IPS DF 6.9 (cell line): ENCODE measurements around the gene SYCN.

ENCODE experiments used
- DNase-seq: peaks from one replicate; pipeline ENCODE4 v3.0.0-alpha.2; 2013; ENCODE audit warnings: low read depth, low spot score
- H3K27ac ChIP-seq: one replicate; pipeline ENCODE4 v1.5.1; 2013; ENCODE audit warnings: low read length, control low read depth
- H3K27me3 ChIP-seq: 2 replicates; pipeline ENCODE4 v1.6.1; 2013; ENCODE audit warnings: mild to moderate bottlenecking, low read length; ENCODE audit not compliant: control insufficient read depth, insufficient read depth
- H3K36me3 ChIP-seq: 2 replicates; pipeline ENCODE4 v1.6.1; 2013; ENCODE audit warnings: low read length; ENCODE audit not compliant: control insufficient read depth, insufficient read depth
- H3K4me1 ChIP-seq: 2 replicates; pipeline ENCODE4 v1.6.1; 2013; ENCODE audit warnings: low read length; ENCODE audit not compliant: control insufficient read depth, insufficient read depth
- H3K4me3 ChIP-seq: 2 replicates; pipeline ENCODE4 v1.5.1; 2013; ENCODE audit warnings: mild to moderate bottlenecking, low read length
- H3K9me3 ChIP-seq: 2 replicates; pipeline ENCODE4 v1.6.1; 2013; ENCODE audit warnings: low read length, inconsistent platforms; ENCODE audit not compliant: control insufficient read depth, insufficient read depth
- WGBS: extraction: QIAGEN DNeasy Blood & Tissue Kit; methylation state at CpG from one replicate; pipeline ENCODE4 v1.1.7; 2013; ENCODE audit warnings: mixed read lengths, missing lambda C conversion rate; ENCODE audit not compliant: insufficient read length, insufficient coverage; 5-methylcytosine and 5-hydroxymethylcytosine counted together

Gene SYCN

DNA sequence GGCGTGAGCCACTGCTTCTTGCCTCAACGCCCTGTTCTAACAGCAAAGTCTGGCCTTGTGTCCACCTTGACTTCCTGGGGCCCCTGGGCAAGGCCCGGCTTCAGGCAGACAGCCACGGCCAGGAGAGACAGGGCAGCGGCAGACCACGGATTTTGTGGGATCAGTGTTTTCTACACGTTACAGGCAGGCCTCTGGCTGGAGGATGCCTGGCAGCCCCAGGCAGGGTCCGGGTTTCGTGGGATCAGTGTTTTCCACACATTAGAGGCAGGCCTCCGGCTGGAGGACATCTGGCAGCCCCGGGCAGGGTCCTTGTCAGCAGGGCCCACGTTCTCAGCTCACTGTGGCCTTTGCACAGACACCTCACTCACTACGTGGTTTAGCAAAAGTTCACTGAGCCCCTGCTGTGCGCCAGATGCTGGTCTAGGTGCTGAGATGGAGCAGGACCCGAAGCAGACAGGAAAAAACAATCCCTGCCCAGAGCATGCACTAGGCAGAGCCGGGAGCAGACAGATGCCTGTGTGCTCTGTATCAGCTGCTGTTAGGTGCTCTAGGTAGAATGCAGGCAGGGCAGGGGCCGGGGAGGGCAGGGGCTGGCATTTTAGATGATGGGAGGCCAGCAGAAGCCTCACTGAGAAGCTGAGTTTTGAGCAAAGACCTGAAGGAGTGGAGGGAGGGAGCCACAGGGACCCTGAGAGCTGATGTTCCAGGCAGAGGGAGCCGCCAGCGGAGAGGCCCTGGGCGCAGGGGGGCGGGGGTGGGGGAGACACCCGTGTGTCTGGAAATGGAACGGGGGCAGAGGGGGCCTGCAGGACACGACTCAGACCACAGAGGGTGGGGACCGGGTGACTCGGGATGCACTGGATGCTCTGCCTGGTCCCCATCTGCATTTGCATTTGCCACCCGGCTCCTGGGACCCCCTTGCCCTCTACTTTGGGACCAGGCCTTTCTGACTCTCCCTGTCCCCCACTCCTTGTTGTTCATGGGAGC lies 32.3 kb downstream of the SYCN start:
- Histone ChIP-seq H3K4me1 (peaks cover 11% of the 10 kb centered on the region), H3K9me3 (no peaks in the 10 kb centered on the region), H3K27me3 (no peaks in the 10 kb centered on the region), H3K27ac (no peak overlapping the region), H3K36me3 (peaks cover 22% of the 10 kb centered on the region), H3K4me3 (no peak overlapping the region)
- DNase-seq = no peak
- no CpG with 5 or more reads among the region's 27 CpGs for WGBS

DNA sequence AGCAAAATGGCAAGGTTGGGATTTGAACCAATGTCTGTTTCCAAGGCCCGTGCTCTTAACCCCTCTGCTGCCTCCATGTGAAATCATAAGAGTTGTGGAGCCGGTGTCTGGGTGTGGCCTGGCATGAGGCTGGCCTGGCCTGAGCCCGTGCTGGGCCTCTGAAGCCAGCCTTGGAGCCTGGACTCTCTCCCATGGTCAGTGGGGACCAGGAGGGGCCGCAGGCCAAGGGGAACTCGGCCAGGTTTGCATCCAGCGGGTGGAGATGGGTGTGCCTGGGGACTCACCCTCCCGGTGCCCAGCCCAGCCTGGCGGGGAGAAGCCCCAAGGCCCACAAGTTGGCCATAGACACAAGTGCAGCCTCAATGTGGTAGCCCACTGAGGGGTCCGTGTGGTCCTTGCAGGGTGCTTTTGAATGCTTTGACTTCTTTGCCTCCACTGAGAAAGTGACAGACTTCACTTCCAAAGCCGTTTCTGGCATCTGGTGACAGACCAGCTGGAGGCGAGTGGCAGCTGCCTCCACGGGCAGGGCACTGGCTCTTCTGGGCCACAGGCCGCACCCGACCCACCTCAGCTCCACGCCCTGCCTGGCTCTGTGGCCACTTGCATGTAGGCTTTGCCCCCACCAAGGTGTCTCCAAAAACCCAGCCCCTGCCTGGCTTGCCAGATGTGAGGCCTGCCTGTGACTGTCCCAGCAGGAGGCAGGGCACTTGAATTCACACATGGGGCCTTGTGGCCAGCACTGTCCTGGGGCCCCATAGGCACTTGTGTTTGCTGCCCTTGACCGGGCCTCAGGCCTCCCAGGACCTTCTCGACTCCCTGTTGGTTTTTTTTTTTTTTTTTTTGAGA lies 33.5 kb downstream of the SYCN start:
- Histone ChIP-seq H3K4me1 (peaks cover 12% of the 10 kb centered on the region), H3K9me3 (no peaks in the 10 kb centered on the region), H3K27me3 (no peaks in the 10 kb centered on the region), H3K4me3 (no peak overlapping the region), H3K27ac (no peak overlapping the region), H3K36me3 (peaks cover 19% of the 10 kb centered on the region)
- no peak for DNase-seq
- no CpG with 5 or more reads among the region's 17 CpGs for WGBS

DNA sequence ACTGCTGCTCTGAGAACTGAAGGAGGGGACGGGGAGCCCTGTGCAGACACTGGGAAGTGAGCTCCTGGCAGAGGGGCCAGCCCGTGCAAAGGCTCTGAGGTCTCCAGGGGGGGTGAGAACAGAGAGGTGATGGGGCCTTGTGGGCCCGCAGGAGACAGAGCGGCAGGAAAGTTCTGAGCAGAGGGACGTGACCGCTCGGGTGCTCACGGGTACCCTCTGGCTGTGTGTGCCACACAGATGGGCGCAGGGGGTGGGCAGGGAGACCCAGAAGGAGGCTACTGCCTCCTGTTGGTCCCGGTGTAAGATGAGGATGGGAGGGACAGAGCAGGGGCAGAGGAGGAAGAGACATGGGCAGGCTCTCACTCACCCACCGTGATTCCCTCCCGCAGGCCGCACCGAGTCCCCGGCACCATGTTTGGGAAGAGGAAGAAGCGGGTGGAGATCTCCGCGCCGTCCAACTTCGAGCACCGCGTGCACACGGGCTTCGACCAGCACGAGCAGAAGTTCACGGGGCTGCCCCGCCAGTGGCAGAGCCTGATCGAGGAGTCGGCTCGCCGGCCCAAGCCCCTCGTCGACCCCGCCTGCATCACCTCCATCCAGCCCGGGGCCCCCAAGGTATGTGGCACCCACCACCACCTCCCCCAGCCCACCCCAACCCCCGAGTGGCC lies 34.8 kb downstream of the SYCN start:
- no peaks in the 10 kb centered on the region for H3K27me3 ChIP-seq
- no peaks in the 10 kb centered on the region for H3K9me3 ChIP-seq
- DNase-seq = no peak
- H3K4me3 ChIP-seq = no peak overlapping the region
- H3K4me1 ChIP-seq = peaks cover 12% of the 10 kb centered on the region
- peaks cover 12% of the 10 kb centered on the region; the same call in 1 of the 2 replicates for H3K36me3 ChIP-seq
- no peak overlapping the region for H3K27ac ChIP-seq
- no CpG with 5 or more reads among the region's 36 CpGs for WGBS

DNA sequence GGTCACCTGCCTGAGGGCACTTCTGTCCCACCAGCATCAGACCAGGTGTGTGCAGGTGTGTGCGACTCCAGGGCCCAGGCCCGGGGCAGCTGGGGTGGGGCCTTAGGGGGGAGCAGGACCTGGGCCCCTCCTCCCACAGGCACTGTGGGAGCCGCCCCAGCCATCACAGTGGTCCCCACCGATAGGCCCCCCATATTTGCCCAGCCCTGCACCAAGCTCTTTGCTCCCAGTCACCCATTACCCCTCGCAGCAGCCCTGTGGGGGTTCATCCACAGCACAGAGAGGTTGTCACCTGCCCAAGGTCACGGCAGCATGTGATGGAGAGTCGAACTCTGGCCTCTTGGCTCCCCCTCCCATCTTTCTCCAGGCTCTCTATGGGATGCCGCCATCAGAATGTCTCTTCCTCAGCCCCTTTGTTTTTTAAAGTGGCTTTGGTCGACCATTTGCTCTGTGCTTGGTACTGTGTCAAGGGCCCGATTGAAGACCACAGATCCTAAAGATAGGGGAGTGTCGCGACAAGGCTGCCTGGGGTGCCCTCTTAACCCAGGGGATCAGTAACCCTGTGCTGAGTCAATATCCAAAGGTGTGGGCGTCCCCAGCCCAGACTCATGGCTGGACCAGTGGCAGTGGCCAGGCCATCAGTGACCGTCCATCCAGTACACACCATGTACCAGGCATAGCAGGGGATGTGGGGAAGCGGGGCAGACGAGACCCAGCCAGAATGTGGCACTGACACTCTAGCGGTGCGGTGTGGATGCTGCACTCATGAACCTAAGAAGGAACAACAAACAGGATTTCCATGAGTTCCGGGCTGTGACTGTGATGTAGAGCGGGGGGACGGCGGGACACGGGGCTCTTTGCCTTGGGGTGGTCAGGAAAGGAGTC lies 35.6 kb downstream of the SYCN start:
- Histone ChIP-seq H3K4me3 (no peak overlapping the region), H3K4me1 (peaks cover 12% of the 10 kb centered on the region), H3K9me3 (no peaks in the 10 kb centered on the region), H3K27ac (no peak overlapping the region), H3K36me3 (peaks cover 7% of the 10 kb centered on the region; the same call in 1 of the 2 replicates), H3K27me3 (no peaks in the 10 kb centered on the region)
- no CpG with 5 or more reads among the region's 23 CpGs for WGBS
- no peak for DNase-seq

DNA sequence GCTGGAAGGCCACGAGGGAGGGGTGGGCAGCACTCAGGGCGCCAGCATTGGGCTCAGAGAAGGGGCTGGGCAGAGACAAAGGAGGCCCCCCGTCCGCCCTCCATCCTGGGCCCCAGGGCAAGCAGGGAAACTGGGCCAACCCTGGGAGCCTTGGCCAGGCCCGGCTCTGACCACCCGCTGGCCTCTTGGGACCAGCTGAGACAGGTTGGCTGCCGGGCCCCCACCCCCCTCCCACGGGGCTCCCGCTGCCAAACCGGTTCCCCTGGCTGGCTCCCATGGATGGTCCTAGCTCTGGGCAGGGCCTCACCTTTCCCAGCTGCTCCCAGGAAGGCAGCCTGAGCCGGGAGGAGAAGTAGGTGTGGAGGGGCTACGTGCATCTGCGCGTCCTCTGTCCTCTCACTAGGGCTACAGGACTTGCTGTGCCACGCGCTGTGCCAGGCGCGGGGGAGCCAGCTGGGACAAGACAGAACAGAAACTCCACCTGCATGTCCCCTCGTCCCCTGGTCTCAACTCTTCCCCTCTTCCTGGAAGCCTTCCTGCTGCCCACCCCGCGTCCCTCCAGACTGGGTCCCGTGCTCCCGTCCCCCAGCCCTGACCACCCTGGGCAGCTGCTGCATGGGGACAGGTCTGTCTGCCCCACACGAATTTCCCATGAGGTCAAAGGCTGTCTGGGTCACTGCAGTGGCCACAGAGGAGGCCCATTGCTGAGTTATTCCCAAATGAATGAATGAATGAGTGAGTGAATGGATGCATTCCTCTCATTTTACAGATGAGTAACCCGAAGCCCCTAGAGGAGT lies 36.4 kb downstream of the SYCN start:
- no peak overlapping the region for H3K4me3 ChIP-seq
- H3K27me3 ChIP-seq = no peaks in the 10 kb centered on the region
- no CpG with 5 or more reads among the region's 25 CpGs for WGBS
- peaks cover 7% of the 10 kb centered on the region; the same call in 1 of the 2 replicates for H3K36me3 ChIP-seq
- peaks cover 12% of the 10 kb centered on the region for H3K4me1 ChIP-seq
- no peak overlapping the region for H3K27ac ChIP-seq
- no peaks in the 10 kb centered on the region for H3K9me3 ChIP-seq
- DNase-seq = no peak

DNA sequence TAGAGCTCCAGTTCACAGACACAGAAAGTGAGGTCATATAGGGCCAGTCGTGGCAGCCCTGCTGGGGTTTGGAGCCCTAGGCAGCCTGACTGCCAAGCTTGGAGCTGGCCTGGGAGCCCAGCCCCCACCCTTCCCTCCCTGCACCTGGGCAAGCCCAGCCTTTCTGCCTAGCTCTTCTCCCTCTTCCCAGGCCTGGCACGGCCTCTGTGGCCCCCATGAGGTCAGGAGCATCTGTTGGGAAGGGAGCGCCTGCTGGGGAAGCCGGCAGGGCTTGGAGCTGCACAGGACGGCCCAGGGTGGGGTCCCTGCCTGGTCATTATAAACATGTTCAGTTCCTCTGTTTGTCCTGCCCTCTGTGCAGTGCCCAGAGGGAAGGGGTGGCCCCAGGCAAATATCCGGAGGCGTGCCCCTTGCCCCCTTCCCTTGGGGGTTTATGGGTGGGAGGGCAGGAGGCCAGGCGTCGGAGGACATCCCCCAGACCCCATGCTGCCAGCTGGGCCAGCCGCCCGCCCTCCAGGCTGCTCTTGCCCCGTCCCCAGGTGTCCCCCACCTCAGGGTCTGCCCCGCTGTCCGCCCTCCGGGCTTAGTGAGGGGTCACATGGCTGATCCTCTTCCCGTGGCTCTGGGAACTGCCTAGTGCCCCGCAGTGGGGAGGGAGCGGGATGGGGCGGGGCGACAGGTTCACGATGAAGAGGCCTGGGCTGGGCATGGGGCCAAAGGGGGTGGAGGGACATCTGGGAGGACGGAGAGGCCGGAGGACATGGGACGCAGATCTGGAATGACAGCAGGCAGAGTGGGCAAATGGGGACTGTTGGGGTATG lies 37.3 kb downstream of the SYCN start:
- no peaks in the 10 kb centered on the region for H3K9me3 ChIP-seq
- H3K36me3 ChIP-seq = peaks cover 6% of the 10 kb centered on the region; the same call in 1 of the 2 replicates
- no peak overlapping the region for H3K27ac ChIP-seq
- WGBS = no CpG with 5 or more reads among the region's 24 CpGs
- DNase-seq = no peak
- peaks cover 12% of the 10 kb centered on the region for H3K4me1 ChIP-seq
- H3K4me3 ChIP-seq = no peak overlapping the region
- H3K27me3 ChIP-seq = no peaks in the 10 kb centered on the region

DNA sequence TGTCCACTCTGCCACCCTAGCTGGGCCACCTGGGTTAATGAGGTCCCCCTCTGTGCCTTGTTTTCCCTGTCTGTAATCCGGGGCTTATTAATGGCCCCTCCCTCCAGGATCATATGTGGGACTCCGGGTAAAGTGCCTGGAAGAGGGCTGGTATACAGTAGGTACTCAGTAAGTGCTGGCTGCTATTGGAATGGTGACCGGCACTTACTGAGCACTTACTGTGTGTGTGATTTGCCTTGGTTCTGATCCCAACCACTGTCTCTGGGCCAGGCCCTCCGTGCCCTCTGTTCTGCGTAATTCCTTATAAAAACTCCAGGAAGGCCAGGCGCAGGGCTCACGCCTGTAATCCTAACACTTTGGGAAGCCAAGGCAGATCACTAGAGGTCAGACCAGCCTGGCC lies 38.2 kb downstream of the SYCN start:
- Histone ChIP-seq H3K27ac (no peak overlapping the region), H3K36me3 (peaks cover 2% of the 10 kb centered on the region; the same call in 1 of the 2 replicates), H3K9me3 (no peaks in the 10 kb centered on the region), H3K4me3 (no peak overlapping the region), H3K4me1 (peaks cover 12% of the 10 kb centered on the region), H3K27me3 (no peaks in the 10 kb centered on the region)
- WGBS = no CpG with 5 or more reads among the region's 7 CpGs
- DNase-seq = no peak

DNA sequence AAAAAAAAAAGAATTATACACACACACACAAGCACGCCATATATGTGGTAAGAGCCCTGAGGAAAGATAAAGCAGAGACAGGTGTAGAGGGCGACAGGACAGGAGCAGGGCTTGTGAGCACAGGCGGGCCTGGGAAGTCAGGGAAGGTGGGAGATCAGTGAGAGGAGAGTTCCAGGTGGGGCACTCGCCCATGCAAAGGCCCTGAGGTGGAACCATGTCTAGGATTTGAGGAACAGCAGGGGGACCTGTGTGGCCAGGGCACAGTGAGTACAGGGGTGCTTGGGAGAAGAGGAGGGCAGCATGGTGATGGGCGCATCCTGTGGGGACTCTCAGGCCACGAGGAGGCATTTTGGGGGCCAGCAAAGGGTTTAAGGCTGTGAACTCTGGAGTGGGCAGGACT lies 39.8 kb downstream of the SYCN start:
- Histone ChIP-seq H3K4me3 (no peak overlapping the region), H3K4me1 (peaks cover 12% of the 10 kb centered on the region), H3K36me3 (0 out of 2 replicates have a peak, but pooled peaks cover under 1% of the 10 kb centered on the region), H3K27me3 (no peaks in the 10 kb centered on the region), H3K27ac (no peak overlapping the region), H3K9me3 (no peaks in the 10 kb centered on the region)
- no CpG with 5 or more reads among the region's 6 CpGs for WGBS
- DNase-seq = no peak
